Measurements from ENCODE around the gene PLSCR3.

- TF ChIP-seq CTCF (conservative IDR thresholded peaks at IDR 0.05; ENCODE audit: low read depth, low read length) = peak; percentile 70
- no peak for TF ChIP-seq EZH2 (IDR thresholded peaks at IDR 0.05; ENCODE audit: borderline replicate concordance, low read depth, low read length, poor library complexity, severe bottlenecking)
These were observed 42.4 kb upstream of the PLSCR3 start for GRCh38 chr17:7436556-7437368.

Measured in A673 (cell line).